Neural progenitor cell (in vitro differentiated cells): ENCODE measurements around the gene PPIL6. TPM values are rescaled to one million over a fixed set of nuclear protein-coding genes. Genes with fewer than 3 reads are reported as not detected.
A peak's percentile ranks its signal among the peaks of the same experiment; 100 is the strongest.

Source experiments
- DNase-seq: peaks from one replicate; pipeline ENCODE4 v3.0.0-alpha.2; 2016; ENCODE audit warnings: low spot score
- H2AFZ ChIP-seq: fragments of 200-600 bp; sonication (generic); replicated peaks from 2 replicates; pipeline ENCODE4 v1.6.1; 2016; ENCODE audit warnings: antibody characterized with exemption
- H3F3A ChIP-seq: fragments of 200-600 bp; sonication (generic); 2 replicates; pipeline ENCODE4 v1.6.1; 2016; ENCODE audit warnings: antibody characterized with exemption, low read depth
- H3K27ac ChIP-seq: fragments of 200-600 bp; sonication (generic); 2 replicates; pipeline ENCODE4 v1.5.1; 2016; ENCODE audit warnings: mild to moderate bottlenecking
- H3K27me3 ChIP-seq: fragments of 200-600 bp; sonication (generic); 2 replicates; pipeline ENCODE4 v1.6.1; 2016; ENCODE audit warnings: mild to moderate bottlenecking, moderate library complexity
- H3K36me3 ChIP-seq: fragments of 200-600 bp; sonication (generic); 2 replicates; pipeline ENCODE4 v1.5.1; 2016
- H3K4me1 ChIP-seq: fragments of 200-600 bp; sonication (generic); 2 replicates; pipeline ENCODE4 v1.6.1; 2016; ENCODE audit warnings: mixed run types
- H3K4me2 ChIP-seq: fragments of 200-600 bp; sonication (generic); 2 replicates; pipeline ENCODE4 v1.6.1; 2016
- H3K4me3 ChIP-seq: fragments of 200-600 bp; sonication (generic); 2 replicates; pipeline ENCODE4 v1.5.1; 2016
- H3K79me2 ChIP-seq: fragments of 200-600 bp; sonication (generic); 2 replicates; pipeline ENCODE4 v1.6.1; 2016; ENCODE audit warnings: low read depth
- H3K9ac ChIP-seq: fragments of 200-600 bp; sonication (generic); 2 replicates; pipeline ENCODE4 v1.6.1; 2016
- H3K9me3 ChIP-seq: fragments of 200-600 bp; sonication (generic); 2 replicates; pipeline ENCODE4 v1.5.1; 2016; ENCODE audit warnings: low read depth
- H4K20me1 ChIP-seq: fragments of 200-600 bp; sonication (generic); 2 replicates; pipeline ENCODE4 v1.6.1; 2016; ENCODE audit warnings: low read depth
- H3K27ac Mint-ChIP-seq: 3 replicates; pipeline ENCODE4 v1.8.0; 2021; ENCODE audit warnings: mixed read lengths
- H3K27me3 Mint-ChIP-seq: 2 replicates; pipeline ENCODE4 v1.8.0; 2022; ENCODE audit warnings: low read depth, mild to moderate bottlenecking, inconsistent platforms, moderate library complexity, mixed read lengths; ENCODE audit not compliant: insufficient read depth
- H3K36me3 Mint-ChIP-seq: 3 replicates; pipeline ENCODE4 v1.8.0; 2021; ENCODE audit warnings: mixed read lengths
- H3K4me1 Mint-ChIP-seq: 3 replicates; pipeline ENCODE4 v1.8.0; 2021; ENCODE audit warnings: mixed read lengths
- H3K4me3 Mint-ChIP-seq: 3 replicates; pipeline ENCODE4 v1.8.0; 2021; ENCODE audit warnings: mild to moderate bottlenecking, moderate library complexity, mixed read lengths
- H3K9me3 Mint-ChIP-seq: 3 replicates; pipeline ENCODE4 v1.8.0; 2020; ENCODE audit warnings: mixed read lengths
- CTCF ChIP-seq: fragments of 200-600 bp; sonication (generic); IDR thresholded peaks from 2 replicates; pipeline ENCODE4 v1.5.1; 2017; ENCODE audit warnings: antibody characterized with exemption, mild to moderate bottlenecking
- EZH2 ChIP-seq: fragments of 200-600 bp; sonication (generic); IDR thresholded peaks from 2 replicates; pipeline ENCODE4 v1.6.1; 2017; ENCODE audit warnings: antibody characterized with exemption, mild to moderate bottlenecking, moderate library complexity
- EZH2phosphoT487 ChIP-seq: fragments of 200-600 bp; sonication (generic); IDR thresholded peaks from 2 replicates; pipeline ENCODE4 v1.6.1; 2017; ENCODE audit warnings: antibody characterized with exemption
- total RNA-seq: library from RNA; depleted of rRNA; stranded (reverse); fragments of >200 nt; gene quantifications from 2 replicates; pipeline ENCODE4 v1.2.3, GENCODE V29; 2015; ENCODE audit warnings: low replicate concordance

Gene PPIL6
- total RNA-seq, 1 donor from 2014 or later: 7.9 TPM

GRCh38 chr6:109456710-109457561, 16.5 kb upstream of the PPIL6 start:
- no peak overlapping the region for H3K27ac ChIP-seq
- Mint-ChIP-seq H3K4me1 (peaks cover 45% of the 10 kb centered on the region), H3K36me3 (peaks cover 6% of the 10 kb centered on the region), H3K4me3 (peak overlapping the region; percentile 94), H3K27me3 (peaks cover 13% of the 10 kb centered on the region), H3K27ac (peak overlapping the region; percentile 14), H3K9me3 (no peaks in the 10 kb centered on the region)
- H3K79me2 ChIP-seq: peaks cover 24% of the 10 kb centered on the region
- peaks cover 70% of the 10 kb centered on the region for H3F3A ChIP-seq
- H3K9ac ChIP-seq: no peak overlapping the region
- peak overlapping the region; percentile 93 for H3K4me2 ChIP-seq
- no peaks in the 10 kb centered on the region for H3K27me3 ChIP-seq
- peaks cover 15% of the 10 kb centered on the region for H4K20me1 ChIP-seq
- H3K9me3 ChIP-seq: no peaks in the 10 kb centered on the region
- TF ChIP-seq CTCF: no peak
- no peak for TF ChIP-seq EZH2phosphoT487
- TF ChIP-seq EZH2: no peak
- peaks cover 35% of the 10 kb centered on the region for H3K4me1 ChIP-seq
- peak overlapping the region; percentile 95 for H3K4me3 ChIP-seq
- peaks cover 4% of the 10 kb centered on the region for H3K36me3 ChIP-seq
- H2AFZ ChIP-seq: no peak overlapping the region
- DNase-seq: no peak

- Histone ChIP-seq H4K20me1 (peaks cover 15% of the 10 kb centered on the region), H2AFZ (peak overlapping the region; percentile 12), H3K4me2 (peak overlapping the region; percentile 93), H3K9me3 (no peaks in the 10 kb centered on the region), H3F3A (peaks cover 63% of the 10 kb centered on the region), H3K79me2 (peaks cover 24% of the 10 kb centered on the region), H3K36me3 (peaks cover 1% of the 10 kb centered on the region), H3K9ac (no peak overlapping the region), H3K27ac (peak overlapping the region; percentile 2), H3K4me3 (peak overlapping the region; percentile 95), H3K4me1 (peaks cover 35% of the 10 kb centered on the region), H3K27me3 (no peaks in the 10 kb centered on the region)
- Mint-ChIP-seq H3K27ac (no peak overlapping the region), H3K36me3 (peaks cover 5% of the 10 kb centered on the region), H3K9me3 (no peaks in the 10 kb centered on the region), H3K4me1 (peaks cover 45% of the 10 kb centered on the region), H3K27me3 (peaks cover 13% of the 10 kb centered on the region), H3K4me3 (peak overlapping the region; percentile 94)
- TF ChIP-seq EZH2phosphoT487 (no peak), EZH2 (no peak), CTCF (peak; percentile 29)
- peak; percentile 78 for DNase-seq
These were observed 15.7 kb upstream of the PPIL6 start for GRCh38 chr6:109456111-109456583.

- Histone ChIP-seq H3K4me1 (peaks cover 33% of the 10 kb centered on the region), H3K79me2 (peaks cover 24% of the 10 kb centered on the region), H3K27me3 (no peaks in the 10 kb centered on the region), H3K4me3 (peak within 1 kb of the TSS; percentile 95), H3K9me3 (no peaks in the 10 kb centered on the region), H3K36me3 (no peaks in the 10 kb centered on the region), H4K20me1 (peaks cover 15% of the 10 kb centered on the region), H3K9ac (peak within 1 kb of the TSS; percentile 36), H2AFZ (peak within 1 kb of the TSS; percentile 93), H3F3A (peaks cover 58% of the 10 kb centered on the region), H3K27ac (peak within 1 kb of the TSS; percentile 74), H3K4me2 (peak within 1 kb of the TSS; percentile 93)
- no peaks in the 10 kb centered on the region for H3K9me3 Mint-ChIP-seq
- peak; percentile 88 for DNase-seq
- TF ChIP-seq EZH2phosphoT487 (no peak), EZH2 (no peak), CTCF (peak; percentile 41)
- H3K36me3 Mint-ChIP-seq: peaks cover 5% of the 10 kb centered on the region
- peaks cover 45% of the 10 kb centered on the region for H3K4me1 Mint-ChIP-seq
- peak within 1 kb of the TSS; percentile 90 for H3K27ac Mint-ChIP-seq
- peak within 1 kb of the TSS; percentile 94 for H3K4me3 Mint-ChIP-seq
- peaks cover 13% of the 10 kb centered on the region for H3K27me3 Mint-ChIP-seq
These were observed 15.1 kb upstream of the PPIL6 start, which contains the start of gene MICAL1 for GRCh38 chr6:109455437-109456110. TSS of gene MICAL1 (minus strand) at chr6:109455772. CDS start at chr6:109454196, 1,576 bp downstream.
